ENCODE results near the gene SPAST.

Gene SPAST

DNA sequence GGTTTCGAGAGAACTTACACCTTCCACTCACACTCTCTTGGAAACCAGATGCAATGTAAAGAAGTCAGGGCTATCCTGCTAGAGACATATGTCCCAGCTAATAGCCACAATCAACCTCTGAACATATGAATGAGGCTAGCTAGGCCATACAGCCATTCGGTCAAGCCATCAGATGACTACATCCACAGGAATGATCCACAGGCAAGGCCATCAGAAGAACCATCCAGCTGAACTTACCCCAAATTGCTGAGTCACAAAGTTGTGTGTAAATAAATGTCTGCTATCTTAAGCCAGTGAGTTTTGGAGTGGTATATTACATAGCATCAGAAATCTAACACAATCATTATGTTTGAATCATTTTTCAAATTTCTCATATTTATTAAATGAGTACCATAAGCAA, 5.2 kb upstream of the SPAST start:
- H3K4me3 ChIP-seq (ENCODE audit: low read depth, low read length), result no peak overlapping the region
- DNase-seq (ENCODE audit: low read depth), result peak; percentile 22
- TF ChIP-seq, protein P1, sequence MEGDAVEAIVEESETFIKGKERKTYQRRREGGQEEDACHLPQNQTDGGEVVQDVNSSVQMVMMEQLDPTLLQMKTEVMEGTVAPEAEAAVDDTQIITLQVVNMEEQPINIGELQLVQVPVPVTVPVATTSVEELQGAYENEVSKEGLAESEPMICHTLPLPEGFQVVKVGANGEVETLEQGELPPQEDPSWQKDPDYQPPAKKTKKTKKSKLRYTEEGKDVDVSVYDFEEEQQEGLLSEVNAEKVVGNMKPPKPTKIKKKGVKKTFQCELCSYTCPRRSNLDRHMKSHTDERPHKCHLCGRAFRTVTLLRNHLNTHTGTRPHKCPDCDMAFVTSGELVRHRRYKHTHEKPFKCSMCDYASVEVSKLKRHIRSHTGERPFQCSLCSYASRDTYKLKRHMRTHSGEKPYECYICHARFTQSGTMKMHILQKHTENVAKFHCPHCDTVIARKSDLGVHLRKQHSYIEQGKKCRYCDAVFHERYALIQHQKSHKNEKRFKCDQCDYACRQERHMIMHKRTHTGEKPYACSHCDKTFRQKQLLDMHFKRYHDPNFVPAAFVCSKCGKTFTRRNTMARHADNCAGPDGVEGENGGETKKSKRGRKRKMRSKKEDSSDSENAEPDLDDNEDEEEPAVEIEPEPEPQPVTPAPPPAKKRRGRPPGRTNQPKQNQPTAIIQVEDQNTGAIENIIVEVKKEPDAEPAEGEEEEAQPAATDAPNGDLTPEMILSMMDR (conservative IDR thresholded peaks at IDR 0.05; ENCODE audit: low read depth, low read length), result no peak

DNA sequence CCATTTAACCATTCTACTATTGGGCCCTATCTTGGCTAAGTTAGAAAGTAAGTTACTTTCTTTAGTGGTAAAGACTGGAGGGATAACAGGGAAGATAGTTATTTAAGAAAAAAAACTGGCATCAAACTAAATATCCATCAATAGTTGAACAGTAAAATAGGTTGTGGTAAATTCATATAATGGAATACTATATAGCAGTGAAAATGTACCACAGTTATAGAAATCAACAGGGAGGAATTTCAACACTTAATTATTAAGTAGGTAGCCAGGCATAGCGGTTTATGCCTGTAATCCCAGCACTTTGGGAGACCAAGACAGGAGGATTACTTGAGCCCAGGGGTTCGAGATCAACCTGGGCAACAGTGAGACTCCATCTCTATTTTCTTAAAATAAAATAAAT, 3.1 kb upstream of the SPAST start:
- TF ChIP-seq, protein P1 (conservative IDR thresholded peaks at IDR 0.05; ENCODE audit: low read depth, low read length), result no peak
- H3K4me3 ChIP-seq (ENCODE audit: low read depth, low read length), result no peak overlapping the region

DNA sequence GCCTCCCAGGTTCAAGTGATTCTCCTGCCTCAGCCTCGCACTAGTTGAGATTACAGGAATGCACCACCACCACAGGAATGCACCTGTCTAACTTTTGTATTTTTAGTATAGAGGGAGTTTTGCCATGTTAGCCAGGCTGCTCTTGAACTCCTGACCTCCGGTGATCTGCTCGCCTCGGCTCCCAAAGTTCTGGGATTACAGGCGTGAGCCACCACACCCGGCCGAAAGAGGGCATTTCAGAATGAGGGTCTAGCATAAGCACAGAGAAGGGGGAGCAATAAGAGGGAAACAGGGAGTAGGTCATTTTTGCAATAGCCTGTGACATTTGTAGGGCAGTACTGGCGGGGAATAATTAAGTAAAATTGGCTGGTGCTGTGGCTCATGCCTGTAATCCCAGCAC, 1.9 kb upstream of the SPAST start:
- DNase-seq (ENCODE audit: low read depth), result no peak
- no peak overlapping the region for H3K4me3 ChIP-seq (ENCODE audit: low read depth, low read length)
- TF ChIP-seq, protein P1 (conservative IDR thresholded peaks at IDR 0.05; ENCODE audit: low read depth, low read length), result no peak

More for the DNA sequence above, 3.1 kb upstream of the SPAST start:
- DNase-seq (ENCODE audit: low read depth), result no peak

GRCh38 chr2:32061973-32062861, 1.1 kb upstream of the SPAST start:
- TF ChIP-seq, protein P1 (conservative IDR thresholded peaks at IDR 0.05; ENCODE audit: low read depth, low read length), result no peak
- DNase-seq (ENCODE audit: low read depth), result peak; percentile 60
- H3K4me3 ChIP-seq (ENCODE audit: low read depth, low read length), result peak overlapping the region; percentile 88

DNA sequence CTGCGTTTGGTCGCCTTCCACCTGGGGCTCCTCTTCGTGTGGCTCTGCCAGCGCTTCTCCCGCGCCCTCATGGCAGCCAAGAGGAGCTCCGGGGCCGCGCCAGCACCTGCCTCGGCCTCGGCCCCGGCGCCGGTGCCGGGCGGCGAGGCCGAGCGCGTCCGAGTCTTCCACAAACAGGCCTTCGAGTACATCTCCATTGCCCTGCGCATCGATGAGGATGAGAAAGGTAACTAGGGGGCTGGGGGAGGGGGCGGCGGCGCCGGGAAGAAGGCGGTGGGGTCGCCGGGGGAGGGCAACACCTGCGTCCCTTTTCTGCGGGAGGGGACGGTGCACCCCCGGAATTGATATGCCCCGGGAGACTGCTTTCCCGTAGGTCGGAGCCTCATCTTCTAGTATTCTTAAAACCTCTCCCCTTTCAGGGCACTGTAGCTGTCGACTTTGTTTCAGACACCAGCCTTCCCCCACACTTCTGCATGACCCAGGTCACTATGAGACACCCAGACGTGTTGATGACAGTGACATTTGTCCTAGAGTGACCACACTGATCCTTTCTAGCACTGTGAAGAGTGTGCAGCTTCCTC, 755 bp downstream of the SPAST start:
- DNase-seq (ENCODE audit: low read depth), result peak; percentile 4

DNA sequence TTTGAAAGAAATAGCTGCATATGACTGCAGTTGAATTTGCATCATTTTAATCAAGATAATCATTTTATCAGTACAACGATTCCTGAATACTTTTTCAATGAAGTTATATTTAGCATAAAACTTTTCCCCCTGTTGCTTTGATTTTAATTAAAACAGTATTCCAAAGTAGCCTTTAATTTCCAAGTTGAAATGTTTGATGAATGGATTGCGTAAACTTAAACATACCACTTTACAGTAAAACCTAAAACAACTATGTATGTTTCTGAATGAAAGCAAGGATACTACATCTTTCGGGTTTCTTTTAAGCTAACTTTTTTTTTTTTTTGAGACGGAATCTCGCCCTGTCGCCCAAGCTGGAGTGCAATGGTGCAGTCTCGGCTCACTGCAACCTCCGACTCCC, 1.4 kb downstream of the SPAST start:
- TF ChIP-seq, protein P1 (conservative IDR thresholded peaks at IDR 0.05; ENCODE audit: low read depth, low read length), result no peak
- peak overlapping the region; percentile 88 for H3K4me3 ChIP-seq (ENCODE audit: low read depth, low read length)
- DNase-seq (ENCODE audit: low read depth), result no peak

More for the DNA sequence above, 755 bp downstream of the SPAST start:
- TF ChIP-seq, protein P1 (conservative IDR thresholded peaks at IDR 0.05; ENCODE audit: low read depth, low read length), result no peak
- H3K4me3 ChIP-seq (ENCODE audit: low read depth, low read length), result peak overlapping the region; percentile 88

Data from choroid plexus epithelial cell (primary cell).